GM06990 (cell line): ENCODE results near the gene FBN2.

ENCODE experiments used
- DNase-seq: peaks from one replicate; pipeline ENCODE4 v3.0.0-alpha.2; 2011; ENCODE audit not compliant: insufficient read length; ENCODE audit errors: extremely low read depth
- H3K27me3 ChIP-seq: replicated peaks from 2 replicates; pipeline ENCODE4 v1.6.0; 2011; ENCODE audit warnings: low read length; ENCODE audit not compliant: control insufficient read depth, insufficient read depth
- H3K36me3 ChIP-seq: 2 replicates; pipeline ENCODE4 v1.5.1; 2011; ENCODE audit warnings: low read length; ENCODE audit not compliant: control insufficient read depth, insufficient read depth
- H3K4me3 ChIP-seq: replicated peaks from 2 replicates; pipeline ENCODE4 v1.5.1; 2011; ENCODE audit warnings: low read depth, mild to moderate bottlenecking, control low read depth, low read length
- TF ChIP-seq, protein P1 (sequence below): IDR thresholded peaks from 2 replicates; pipeline ENCODE4 v1.5.1; 2011; ENCODE audit warnings: low read length, control low read depth, mild to moderate bottlenecking, inconsistent platforms; ENCODE audit not compliant: insufficient read depth, poor library complexity, severe bottlenecking

Gene FBN2

GRCh38 chr5:128213833-128214232 is 324.2 kb downstream of the FBN2 start:
- Histone ChIP-seq H3K27me3 (no peaks in the 10 kb centered on the region), H3K36me3 (no peaks in the 10 kb centered on the region), H3K4me3 (no peak overlapping the region)
- no peak for DNase-seq
- TF ChIP-seq, protein P1, sequence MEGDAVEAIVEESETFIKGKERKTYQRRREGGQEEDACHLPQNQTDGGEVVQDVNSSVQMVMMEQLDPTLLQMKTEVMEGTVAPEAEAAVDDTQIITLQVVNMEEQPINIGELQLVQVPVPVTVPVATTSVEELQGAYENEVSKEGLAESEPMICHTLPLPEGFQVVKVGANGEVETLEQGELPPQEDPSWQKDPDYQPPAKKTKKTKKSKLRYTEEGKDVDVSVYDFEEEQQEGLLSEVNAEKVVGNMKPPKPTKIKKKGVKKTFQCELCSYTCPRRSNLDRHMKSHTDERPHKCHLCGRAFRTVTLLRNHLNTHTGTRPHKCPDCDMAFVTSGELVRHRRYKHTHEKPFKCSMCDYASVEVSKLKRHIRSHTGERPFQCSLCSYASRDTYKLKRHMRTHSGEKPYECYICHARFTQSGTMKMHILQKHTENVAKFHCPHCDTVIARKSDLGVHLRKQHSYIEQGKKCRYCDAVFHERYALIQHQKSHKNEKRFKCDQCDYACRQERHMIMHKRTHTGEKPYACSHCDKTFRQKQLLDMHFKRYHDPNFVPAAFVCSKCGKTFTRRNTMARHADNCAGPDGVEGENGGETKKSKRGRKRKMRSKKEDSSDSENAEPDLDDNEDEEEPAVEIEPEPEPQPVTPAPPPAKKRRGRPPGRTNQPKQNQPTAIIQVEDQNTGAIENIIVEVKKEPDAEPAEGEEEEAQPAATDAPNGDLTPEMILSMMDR: no peak

GRCh38 chr5:128213340-128213739 is 324.7 kb downstream of the FBN2 start:
- H3K27me3 ChIP-seq: no peaks in the 10 kb centered on the region
- H3K36me3 ChIP-seq: no peaks in the 10 kb centered on the region
- H3K4me3 ChIP-seq: no peak overlapping the region
- TF ChIP-seq, protein P1: peak; percentile 58
- DNase-seq: no peak

DNA sequence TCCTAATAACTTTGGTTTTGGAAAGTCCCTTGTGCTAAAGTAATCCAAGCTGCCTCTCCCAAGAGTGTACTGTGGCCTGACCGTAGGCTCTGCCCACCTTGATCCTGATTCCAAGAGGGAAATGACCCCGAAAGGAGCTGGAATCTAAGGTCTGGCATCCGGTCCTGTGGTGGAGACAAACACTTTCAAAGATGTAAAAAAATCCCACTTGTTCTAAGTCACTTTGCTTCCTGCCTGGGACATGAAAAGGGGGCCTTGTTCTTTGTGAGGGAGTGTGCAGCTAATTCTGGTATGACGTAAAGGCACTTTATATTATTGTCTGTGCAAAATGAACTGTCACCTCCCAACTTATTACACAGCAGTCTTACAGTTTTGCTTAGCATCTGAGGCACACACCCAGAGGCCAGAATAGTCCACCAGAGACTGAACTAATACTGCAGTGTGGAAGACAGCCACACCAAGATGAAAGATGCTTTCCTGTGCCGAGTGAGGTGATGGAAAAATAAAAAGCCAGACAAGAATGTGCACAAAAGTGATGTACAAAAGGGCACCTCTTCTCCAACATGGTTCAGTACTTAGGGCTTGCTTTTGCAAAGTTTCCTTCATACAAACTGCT is 325.7 kb downstream of the FBN2 start:
- no peaks in the 10 kb centered on the region for H3K36me3 ChIP-seq
- TF ChIP-seq, protein P1: no peak
- no peak overlapping the region for H3K4me3 ChIP-seq
- no peak for DNase-seq
- H3K27me3 ChIP-seq: no peaks in the 10 kb centered on the region

DNA sequence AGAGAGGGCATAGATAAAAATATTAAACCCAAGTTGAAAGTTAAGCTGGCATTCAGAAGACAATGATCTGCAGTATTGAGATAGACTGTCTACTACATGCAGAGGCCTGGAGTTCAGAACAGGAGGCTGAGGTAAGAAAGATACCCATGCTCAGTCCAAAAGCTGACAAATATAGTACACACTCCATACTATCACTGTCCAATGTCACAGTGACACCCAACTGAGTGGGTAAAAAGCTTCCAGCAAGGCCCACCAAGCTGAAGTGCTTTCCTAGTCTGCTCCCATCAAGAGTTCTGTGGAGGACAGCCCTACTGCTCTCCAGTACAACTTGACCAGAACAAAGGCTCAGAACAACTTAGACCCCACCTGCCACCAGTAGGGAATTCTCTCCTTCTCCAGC is 329.6 kb downstream of the FBN2 start:
- Histone ChIP-seq H3K27me3 (no peaks in the 10 kb centered on the region), H3K36me3 (no peaks in the 10 kb centered on the region), H3K4me3 (no peak overlapping the region)
- no peak for DNase-seq
- TF ChIP-seq, protein P1: no peak
